Measurements from ENCODE around the gene EXD3. TPM values are rescaled to one million over a fixed set of nuclear protein-coding genes. Genes with fewer than 3 reads are reported as not detected.

The EXD3 gene
- total RNA-seq, 2 donors from 2014 or later, result 5.9 to 6.0 TPM

DNA sequence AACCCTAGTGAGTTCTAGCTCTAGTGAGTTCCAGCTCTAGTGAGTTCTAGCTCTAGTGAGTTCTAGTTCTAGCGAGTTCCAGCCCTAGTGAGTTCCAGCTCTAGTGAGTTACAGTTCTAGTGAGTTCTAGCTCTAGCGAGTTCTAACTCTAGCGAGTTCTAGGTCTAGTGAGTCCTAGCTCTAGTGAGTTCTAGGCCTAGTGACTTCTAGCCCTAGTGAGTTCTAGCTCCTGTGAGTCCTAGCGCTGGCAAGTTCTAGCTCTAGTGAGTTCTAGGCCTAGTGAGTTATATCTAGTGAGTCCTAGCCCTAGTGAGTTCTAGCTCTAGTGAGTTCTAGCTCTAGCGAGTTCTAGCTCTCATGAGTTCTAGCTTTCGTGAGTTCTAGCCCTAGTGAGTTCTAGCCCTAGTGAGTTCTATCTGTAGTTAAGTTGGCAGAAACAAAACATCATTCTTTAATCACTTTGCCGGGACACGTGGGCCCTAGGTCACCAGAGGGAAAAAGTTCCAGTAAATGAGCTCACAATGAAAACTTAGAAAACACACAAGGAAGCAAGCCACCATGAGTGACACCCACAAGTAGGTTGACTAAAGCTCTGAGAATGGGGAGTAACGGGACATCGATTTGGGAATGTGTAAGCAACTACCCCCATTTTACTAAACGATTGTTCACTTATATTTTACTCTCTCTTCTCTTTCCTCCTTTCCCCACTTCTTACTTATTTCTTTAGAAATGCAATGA, 47.5 kb downstream of the EXD3 start:
- no peak overlapping the region for H3K27ac ChIP-seq
- H3K9me3 ChIP-seq, result no peaks in the 10 kb centered on the region
- TF ChIP-seq, protein P1, sequence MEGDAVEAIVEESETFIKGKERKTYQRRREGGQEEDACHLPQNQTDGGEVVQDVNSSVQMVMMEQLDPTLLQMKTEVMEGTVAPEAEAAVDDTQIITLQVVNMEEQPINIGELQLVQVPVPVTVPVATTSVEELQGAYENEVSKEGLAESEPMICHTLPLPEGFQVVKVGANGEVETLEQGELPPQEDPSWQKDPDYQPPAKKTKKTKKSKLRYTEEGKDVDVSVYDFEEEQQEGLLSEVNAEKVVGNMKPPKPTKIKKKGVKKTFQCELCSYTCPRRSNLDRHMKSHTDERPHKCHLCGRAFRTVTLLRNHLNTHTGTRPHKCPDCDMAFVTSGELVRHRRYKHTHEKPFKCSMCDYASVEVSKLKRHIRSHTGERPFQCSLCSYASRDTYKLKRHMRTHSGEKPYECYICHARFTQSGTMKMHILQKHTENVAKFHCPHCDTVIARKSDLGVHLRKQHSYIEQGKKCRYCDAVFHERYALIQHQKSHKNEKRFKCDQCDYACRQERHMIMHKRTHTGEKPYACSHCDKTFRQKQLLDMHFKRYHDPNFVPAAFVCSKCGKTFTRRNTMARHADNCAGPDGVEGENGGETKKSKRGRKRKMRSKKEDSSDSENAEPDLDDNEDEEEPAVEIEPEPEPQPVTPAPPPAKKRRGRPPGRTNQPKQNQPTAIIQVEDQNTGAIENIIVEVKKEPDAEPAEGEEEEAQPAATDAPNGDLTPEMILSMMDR (IDR thresholded peaks at IDR 0.05), result no peak
- no peak overlapping the region for H3K4me3 ChIP-seq
- H3K36me3 ChIP-seq, result no peaks in the 10 kb centered on the region
- no peaks in the 10 kb centered on the region for H3K4me1 ChIP-seq
- H3K27me3 ChIP-seq, result no peaks in the 10 kb centered on the region
- no peak for DNase-seq (ENCODE audit: low spot score)

DNA sequence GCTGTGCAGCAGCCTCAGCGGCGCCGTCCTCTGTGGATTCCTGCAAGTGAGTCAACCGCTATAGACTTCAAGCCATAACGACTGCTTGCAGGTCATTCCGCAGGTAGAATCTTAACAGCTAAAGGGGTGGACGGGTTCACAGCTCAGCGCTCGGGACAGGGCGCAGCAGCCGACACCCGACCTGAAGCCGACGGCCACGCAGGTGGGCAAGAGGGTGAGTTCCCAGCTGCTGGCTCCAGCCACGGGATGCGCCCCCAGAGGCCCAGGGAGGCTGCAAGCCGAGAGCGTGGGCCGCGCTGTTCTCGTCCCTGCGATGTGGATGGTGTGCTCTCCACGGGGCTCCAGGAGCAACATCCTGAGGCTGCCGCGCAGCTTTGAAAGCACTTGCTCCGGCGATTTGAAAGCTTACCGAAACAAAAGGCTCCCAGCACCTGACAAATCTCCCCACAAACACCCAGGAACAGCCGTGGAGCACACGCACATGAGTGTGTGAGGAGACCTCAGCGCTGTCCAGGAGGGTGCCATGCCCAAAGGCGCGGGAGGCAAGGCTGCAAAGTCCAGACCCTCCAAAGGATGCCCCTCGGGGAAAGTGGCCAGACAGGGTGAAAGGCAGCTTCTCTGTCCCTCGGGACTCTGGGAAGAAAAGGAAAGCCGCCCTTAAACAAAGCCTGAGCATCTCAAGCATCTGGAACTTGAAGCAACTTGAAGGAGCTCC, 48.7 kb downstream of the EXD3 start:
- H3K4me3 ChIP-seq, result no peak overlapping the region
- no peaks in the 10 kb centered on the region for H3K27me3 ChIP-seq
- DNase-seq (ENCODE audit: low spot score), result no peak
- TF ChIP-seq, protein P1 (IDR thresholded peaks at IDR 0.05), result no peak
- no peaks in the 10 kb centered on the region for H3K36me3 ChIP-seq
- H3K9me3 ChIP-seq, result no peaks in the 10 kb centered on the region
- H3K27ac ChIP-seq, result no peak overlapping the region
- no peaks in the 10 kb centered on the region for H3K4me1 ChIP-seq

DNA sequence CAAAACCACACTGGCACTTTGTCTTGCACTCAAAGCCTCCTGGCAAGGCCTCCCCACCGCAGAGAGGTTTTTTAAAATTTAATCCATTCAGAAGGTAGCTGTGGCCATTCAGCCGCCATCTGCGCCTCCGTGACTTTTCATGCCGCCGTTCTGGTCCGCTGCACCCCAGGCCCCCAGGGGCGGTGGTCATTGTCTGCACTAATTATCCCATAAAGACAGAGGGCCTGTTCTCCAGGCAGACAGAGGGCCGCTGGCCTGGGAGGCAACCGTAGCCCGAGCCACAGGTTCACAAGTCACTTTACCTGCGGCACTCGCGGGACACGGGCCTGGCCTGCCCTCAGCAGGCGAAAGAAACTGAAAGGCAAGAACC, 49.4 kb downstream of the EXD3 start:
- Histone ChIP-seq H3K9me3 (no peaks in the 10 kb centered on the region), H3K27ac (no peak overlapping the region), H3K4me1 (peaks cover 0 to 2% of the 10 kb centered on the region in 2 donors), H3K36me3 (no peaks in the 10 kb centered on the region), H3K27me3 (no peaks in the 10 kb centered on the region), H3K4me3 (no peak overlapping the region)
- TF ChIP-seq, protein P1 (IDR thresholded peaks at IDR 0.05), result no peak
- DNase-seq (ENCODE audit: low spot score), result no peak

DNA sequence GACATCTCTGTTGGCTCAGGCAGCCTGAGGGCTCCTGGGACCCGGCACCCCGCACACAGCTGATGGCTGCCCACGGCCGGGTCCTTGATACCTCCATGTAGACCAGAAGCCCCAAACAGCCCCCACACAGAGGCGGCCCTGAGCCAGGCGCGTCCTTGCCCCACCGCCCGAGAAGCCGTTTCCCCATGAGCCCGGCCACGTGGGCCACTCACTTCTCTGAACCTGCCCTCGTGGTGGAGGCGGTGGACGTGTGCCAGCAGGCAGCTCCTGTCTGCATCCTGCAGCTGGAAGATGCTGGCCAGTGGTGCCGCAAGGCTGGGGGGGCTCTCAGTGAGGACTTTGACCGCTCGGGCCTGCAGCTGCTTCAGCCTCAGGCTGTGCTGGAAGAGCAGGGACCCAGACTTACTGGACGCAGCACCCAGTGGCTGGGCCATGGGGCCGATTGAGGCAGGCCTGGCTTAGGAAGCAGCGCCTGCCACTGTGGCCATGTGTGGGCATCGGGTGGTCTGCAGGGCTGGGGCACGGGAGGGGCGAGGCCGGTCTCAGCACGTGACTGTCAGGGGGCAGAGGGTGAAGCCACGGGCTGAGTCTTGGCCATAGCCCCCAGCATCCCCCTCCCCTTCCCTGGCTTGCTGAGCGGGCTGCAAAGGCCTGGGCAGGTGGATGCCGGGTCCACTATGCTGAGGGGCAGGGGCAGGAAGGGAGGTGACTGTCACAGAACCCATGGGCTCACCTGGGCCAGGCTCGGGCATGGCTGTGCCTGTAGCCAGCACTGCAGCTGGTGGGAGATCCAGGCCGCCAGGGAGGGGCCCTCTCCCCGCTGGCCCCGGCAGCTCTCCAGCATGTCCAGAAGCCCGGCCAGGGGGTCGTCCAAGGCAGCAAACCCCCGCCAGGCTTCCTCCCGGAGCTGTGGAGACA, 50.0 kb downstream of the EXD3 start:
- H3K27ac ChIP-seq, result no peak overlapping the region
- no peaks in the 10 kb centered on the region for H3K36me3 ChIP-seq
- TF ChIP-seq, protein P1 (IDR thresholded peaks at IDR 0.05), result no peak
- DNase-seq (ENCODE audit: low spot score), result no peak
- H3K4me3 ChIP-seq, result no peak overlapping the region
- H3K4me1 ChIP-seq, result peaks cover 0 to 8% of the 10 kb centered on the region in 2 donors
- H3K9me3 ChIP-seq, result no peaks in the 10 kb centered on the region
- H3K27me3 ChIP-seq, result no peaks in the 10 kb centered on the region

DNA sequence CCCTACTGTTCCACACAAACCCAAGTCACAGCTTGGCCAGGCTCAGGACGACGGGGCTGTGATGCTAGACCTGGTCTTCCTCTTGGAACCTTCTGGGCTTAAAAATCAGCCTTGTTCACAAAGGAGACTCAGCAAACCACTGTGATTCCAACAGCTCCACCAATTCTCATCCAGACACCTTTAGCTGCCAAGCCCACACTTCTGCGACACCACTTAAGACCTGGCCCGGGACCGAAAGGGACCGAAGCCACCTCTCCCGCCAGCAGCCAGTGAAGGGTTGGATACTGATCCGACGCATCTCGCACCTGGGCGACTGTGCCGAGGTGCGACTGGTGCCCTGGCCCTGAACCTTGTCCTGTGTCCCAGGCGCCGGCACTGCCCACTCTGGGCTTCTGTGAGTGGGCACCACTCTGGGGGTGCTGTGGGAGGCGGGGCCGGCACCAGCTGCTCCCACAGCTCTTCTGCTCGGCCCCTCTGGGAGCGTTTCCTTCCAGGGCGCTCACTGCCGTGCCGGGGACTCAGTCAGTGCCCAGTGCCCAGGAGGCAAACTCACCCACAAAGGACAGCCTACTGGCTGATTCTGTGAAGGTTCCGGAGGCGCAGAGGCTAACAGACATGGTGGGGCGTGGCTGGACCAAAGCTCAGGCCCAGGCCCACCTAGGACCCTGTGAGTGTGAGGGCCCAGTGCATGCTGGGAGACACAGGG, 50.9 kb downstream of the EXD3 start:
- TF ChIP-seq, protein P1 (IDR thresholded peaks at IDR 0.05), result no peak
- H3K36me3 ChIP-seq, result no peaks in the 10 kb centered on the region

More for the DNA sequence above, 50.9 kb downstream of the EXD3 start:
- Histone ChIP-seq H3K4me3 (no peak overlapping the region), H3K4me1 (peaks cover 0 to 8% of the 10 kb centered on the region in 2 donors), H3K27me3 (no peaks in the 10 kb centered on the region), H3K9me3 (no peaks in the 10 kb centered on the region), H3K27ac (no peak overlapping the region)
- no peak for DNase-seq (ENCODE audit: low spot score)

Data from right atrium auricular region (tissue), 2 donors.